GM12872 (cell line): Measurements from ENCODE around the gene IL36B.

Source experiments
- TF ChIP-seq, protein P1 (sequence below): IDR thresholded peaks from 3 replicates; pipeline ENCODE4 v1.5.1; 2011; ENCODE audit warnings: low read depth, mild to moderate bottlenecking, low read length, moderate library complexity; ENCODE audit not compliant: insufficient read depth

Gene IL36B

DNA sequence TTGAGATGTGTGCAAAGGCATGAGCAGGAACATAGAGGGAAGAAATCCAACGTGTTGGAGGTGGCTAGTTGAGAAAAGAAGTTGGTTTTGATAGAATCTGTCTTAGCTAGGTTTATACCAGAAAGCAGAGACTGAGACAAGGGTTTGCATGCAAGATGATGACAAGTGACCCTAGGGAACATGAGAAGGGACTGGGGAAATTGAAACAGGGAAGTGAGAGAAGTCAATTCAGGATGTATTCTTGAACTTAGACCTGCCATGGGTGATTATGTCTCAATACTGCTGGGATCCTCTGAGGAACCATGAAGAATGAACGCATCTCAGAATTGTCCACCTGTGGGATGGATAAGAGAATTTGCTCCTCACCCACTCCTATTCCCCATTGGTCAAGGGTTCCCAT lies 26.9 kb downstream of the IL36B start:
- TF ChIP-seq, protein P1, sequence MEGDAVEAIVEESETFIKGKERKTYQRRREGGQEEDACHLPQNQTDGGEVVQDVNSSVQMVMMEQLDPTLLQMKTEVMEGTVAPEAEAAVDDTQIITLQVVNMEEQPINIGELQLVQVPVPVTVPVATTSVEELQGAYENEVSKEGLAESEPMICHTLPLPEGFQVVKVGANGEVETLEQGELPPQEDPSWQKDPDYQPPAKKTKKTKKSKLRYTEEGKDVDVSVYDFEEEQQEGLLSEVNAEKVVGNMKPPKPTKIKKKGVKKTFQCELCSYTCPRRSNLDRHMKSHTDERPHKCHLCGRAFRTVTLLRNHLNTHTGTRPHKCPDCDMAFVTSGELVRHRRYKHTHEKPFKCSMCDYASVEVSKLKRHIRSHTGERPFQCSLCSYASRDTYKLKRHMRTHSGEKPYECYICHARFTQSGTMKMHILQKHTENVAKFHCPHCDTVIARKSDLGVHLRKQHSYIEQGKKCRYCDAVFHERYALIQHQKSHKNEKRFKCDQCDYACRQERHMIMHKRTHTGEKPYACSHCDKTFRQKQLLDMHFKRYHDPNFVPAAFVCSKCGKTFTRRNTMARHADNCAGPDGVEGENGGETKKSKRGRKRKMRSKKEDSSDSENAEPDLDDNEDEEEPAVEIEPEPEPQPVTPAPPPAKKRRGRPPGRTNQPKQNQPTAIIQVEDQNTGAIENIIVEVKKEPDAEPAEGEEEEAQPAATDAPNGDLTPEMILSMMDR: no peak

DNA sequence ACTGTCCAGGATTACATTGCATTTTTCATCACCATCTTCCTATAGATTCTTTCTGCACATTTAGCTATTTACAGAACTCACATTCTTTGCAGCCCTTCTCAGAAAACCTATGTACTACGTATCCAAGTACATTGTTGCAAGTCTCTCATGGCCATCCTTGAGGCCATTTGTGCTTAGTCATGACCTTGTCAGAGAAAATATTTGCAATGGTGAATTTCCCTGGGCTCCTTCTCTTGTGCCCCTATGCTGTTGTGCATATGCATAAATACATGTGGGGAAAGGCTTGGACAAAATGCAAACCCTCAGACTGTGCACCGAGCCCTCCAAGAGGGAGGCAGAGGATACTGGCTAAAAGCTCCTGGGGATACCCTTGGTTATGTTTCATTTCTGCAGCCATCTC lies 27.9 kb downstream of the IL36B start:
- TF ChIP-seq, protein P1: no peak

DNA sequence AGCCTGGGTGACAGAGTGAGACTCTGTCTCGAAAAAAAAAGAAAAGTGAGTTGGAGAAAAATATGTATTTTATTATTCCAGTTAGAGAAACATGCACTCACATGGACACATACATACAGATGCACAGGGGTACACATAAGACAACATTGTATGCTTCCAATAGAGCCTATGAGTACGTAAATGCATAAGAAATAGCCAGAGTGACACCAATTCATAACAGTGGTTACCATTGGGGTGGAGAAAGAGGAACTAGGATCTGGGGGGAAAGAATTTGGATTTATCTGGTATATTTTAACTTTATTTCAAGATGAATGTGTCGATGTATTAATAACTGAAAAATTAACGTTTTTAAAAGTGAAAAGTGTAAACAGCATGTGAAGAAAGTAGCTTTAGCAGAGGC lies 31.4 kb downstream of the IL36B start:
- TF ChIP-seq, protein P1: no peak

DNA sequence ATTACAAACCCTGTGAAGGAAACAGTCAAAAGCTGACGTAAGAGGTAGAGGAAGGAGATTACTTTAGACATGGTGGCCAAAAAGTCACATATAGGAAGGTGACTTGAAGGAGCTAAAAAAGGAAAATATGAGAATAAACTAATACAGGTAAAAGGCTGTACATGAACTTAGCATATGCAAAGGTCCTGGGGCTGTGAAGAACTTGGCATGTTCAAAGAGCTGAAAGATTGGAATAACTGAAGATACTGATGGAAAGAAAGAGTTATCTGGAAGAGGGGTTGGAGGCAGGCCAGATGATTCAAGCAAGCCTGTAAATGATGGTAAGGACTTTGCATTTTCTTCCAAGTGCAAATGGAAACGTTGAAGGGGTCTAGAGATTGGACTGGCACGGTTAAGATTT lies 34.2 kb downstream of the IL36B start:
- TF ChIP-seq, protein P1: no peak

DNA sequence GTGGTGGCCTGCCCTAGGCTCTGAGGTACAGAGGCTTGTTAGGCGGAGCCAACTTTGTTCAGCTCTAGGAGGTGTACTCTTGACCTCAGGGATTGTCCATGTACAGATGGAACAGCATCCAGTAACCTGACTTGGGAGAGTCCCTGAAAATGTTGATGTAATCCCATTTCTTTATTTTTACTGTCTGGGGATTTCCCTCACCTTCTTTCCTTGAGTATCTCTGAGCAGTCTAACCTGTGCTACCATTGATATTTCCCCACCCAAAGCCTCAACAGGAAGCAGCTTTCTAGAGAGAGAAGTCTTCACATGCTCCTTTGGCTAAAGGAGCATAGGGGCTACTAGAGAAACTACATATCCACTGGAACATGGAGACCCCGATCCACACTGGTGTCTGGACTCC lies 37.0 kb downstream of the IL36B start:
- TF ChIP-seq, protein P1: no peak

DNA sequence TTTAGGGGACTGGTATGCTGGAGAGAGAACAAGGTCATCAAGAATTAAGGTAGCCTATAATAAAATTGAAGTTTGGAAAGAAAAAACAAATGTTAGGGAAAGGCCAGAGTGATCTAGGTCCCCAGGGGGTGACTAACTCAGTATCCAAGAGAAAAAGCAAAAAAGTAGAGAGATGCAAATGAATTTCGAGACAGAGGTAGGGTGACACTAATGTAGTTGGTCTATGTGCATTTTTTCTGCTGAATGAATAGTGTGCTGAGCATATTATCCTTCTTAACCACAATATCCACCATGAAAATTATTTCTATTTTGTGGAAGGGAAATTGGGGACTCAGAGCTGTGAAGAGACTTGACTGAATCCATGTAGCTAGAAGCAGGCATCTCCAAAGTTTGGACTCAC lies 37.6 kb downstream of the IL36B start:
- TF ChIP-seq, protein P1: no peak

DNA sequence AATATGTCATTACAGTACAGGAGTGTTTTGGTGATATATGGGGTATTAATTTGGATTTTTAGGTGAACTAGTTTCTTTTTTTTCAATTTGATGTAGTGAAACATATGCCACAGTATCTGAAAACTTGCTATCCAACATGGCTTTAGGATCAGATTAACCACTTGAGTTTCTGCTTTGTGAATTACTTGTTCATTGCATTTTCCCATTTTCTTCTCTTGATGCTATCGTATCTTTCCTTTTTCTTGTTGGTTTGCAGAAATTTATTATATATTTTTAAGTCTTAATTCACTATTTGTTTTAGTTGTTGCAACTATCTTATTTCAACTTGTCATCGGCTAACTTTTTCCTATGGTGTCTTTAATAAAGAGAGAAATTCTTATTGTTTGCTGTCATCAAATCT lies 38.6 kb downstream of the IL36B start:
- TF ChIP-seq, protein P1: no peak

DNA sequence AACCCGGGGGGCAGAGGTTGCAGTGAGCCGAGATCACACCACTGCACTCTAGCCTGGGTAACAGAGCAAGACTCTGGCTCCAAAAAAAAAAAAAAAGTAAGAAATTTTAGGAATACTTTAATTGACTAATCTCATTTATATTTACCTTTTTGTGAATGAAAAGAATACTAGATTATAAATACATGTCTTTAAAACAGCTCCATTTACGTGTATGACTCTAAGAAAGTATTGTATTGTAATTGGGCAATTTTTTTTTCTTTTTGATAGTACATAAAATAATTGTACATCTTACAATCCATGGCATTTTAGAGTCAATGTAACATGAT lies 39.4 kb downstream of the IL36B start:
- TF ChIP-seq, protein P1: no peak
